NCI-H526 treated with DMSO at 0.1 percent for 48 hours (cell line): ENCODE measurements around the gene ADAMTS20.

Source experiments
- DNase-seq: peaks from one replicate; lab custom pipeline; 2025; lab: John Stamatoyannopoulos, UW

Gene ADAMTS20

GRCh38 chr12:43480591-43480990 is 71.4 kb downstream of the ADAMTS20 start:
- DNase-seq, result no peak

GRCh38 chr12:43462741-43463140 is 89.3 kb downstream of the ADAMTS20 start:
- DNase-seq, result no peak

- no peak for DNase-seq
Measured at GRCh38 chr12:43462080-43462479, 89.9 kb downstream of the ADAMTS20 start.

- DNase-seq, result no peak
Measured at GRCh38 chr12:43459285-43459684, 92.7 kb downstream of the ADAMTS20 start.

GRCh38 chr12:43453761-43454160 is 98.2 kb downstream of the ADAMTS20 start:
- no peak for DNase-seq

- peak; percentile 4 for DNase-seq
Measured at GRCh38 chr12:43444940-43445564, 107.0 kb downstream of the ADAMTS20 start.

GRCh38 chr12:43436597-43436996 is 115.4 kb downstream of the ADAMTS20 start:
- DNase-seq, result no peak

- DNase-seq, result no peak
Measured at GRCh38 chr12:43434614-43435013, 117.4 kb downstream of the ADAMTS20 start.

- no peak for DNase-seq
Measured at GRCh38 chr12:43428088-43428600, 123.9 kb downstream of the ADAMTS20 start.

- DNase-seq, result no peak
Measured at GRCh38 chr12:43425361-43425760, 126.6 kb downstream of the ADAMTS20 start.

GRCh38 chr12:43416981-43417380 is 135.0 kb downstream of the ADAMTS20 start:
- DNase-seq, result no peak

GRCh38 chr12:43407816-43408645 is 144.0 kb downstream of the ADAMTS20 start:
- no peak for DNase-seq

- no peak for DNase-seq
Measured at GRCh38 chr12:43406801-43407200, 145.2 kb downstream of the ADAMTS20 start.

GRCh38 chr12:43402436-43402835 is 149.6 kb downstream of the ADAMTS20 start:
- DNase-seq, result no peak

- DNase-seq, result no peak
Measured at GRCh38 chr12:43401096-43401495, 150.9 kb downstream of the ADAMTS20 start.

- no peak for DNase-seq
Measured at GRCh38 chr12:43396671-43397070, 155.3 kb downstream of the ADAMTS20 start.

- no peak for DNase-seq
Measured at GRCh38 chr12:43392116-43392515, 159.9 kb downstream of the ADAMTS20 start.

- no peak for DNase-seq
Measured at GRCh38 chr12:43381879-43382278, 170.1 kb downstream of the ADAMTS20 start.

GRCh38 chr12:43378448-43378847 is 173.6 kb downstream of the ADAMTS20 start:
- no peak for DNase-seq

- DNase-seq, result no peak
Measured at GRCh38 chr12:43370263-43370662, 181.7 kb downstream of the ADAMTS20 start.

GRCh38 chr12:43362910-43363694 is 188.9 kb downstream of the ADAMTS20 start:
- DNase-seq, result no peak

- no peak for DNase-seq
Measured at GRCh38 chr12:43361031-43361710, 190.8 kb downstream of the ADAMTS20 start.
